ENCODE measurements around the gene MORF4L2. TPM values are rescaled to one million over a fixed set of nuclear protein-coding genes. Genes with fewer than 3 reads are reported as not detected.

Gene MORF4L2
- total and polyA plus RNA-seq, 4 donors: 90.9 to 366 (median 175) TPM

DNA sequence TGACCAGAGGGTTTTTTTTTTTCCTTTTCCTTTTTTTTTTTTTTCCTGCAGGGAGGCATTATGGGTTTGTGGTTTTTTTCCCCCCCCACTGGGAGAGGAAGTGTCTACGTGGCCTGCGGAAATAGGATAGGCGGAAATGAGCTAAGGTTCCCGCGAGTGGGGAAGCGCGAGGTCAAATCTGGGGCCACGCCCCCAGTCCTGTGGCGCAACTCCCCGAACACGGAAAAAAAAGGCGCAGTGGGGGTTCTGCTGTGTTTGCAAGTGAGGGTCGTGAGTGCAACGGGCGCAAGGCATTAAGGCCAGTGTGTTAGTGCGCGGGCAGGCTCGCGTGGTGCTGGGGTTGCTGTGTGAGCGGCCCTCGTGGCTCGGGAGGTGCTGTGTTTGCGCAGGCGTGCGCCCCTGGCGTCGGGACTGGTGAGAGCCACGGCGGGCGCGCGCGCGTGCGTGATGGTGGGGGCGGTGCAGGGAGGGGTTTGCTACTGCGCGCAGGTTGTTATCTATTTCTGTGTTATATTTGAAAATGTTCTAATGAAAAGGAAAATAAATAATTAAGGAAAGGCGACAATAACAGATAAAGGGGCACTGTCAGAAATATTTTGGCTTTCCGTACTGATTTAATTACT lies 685 bp upstream of the MORF4L2 start (continued):
- TF ChIP-seq, protein P1, sequence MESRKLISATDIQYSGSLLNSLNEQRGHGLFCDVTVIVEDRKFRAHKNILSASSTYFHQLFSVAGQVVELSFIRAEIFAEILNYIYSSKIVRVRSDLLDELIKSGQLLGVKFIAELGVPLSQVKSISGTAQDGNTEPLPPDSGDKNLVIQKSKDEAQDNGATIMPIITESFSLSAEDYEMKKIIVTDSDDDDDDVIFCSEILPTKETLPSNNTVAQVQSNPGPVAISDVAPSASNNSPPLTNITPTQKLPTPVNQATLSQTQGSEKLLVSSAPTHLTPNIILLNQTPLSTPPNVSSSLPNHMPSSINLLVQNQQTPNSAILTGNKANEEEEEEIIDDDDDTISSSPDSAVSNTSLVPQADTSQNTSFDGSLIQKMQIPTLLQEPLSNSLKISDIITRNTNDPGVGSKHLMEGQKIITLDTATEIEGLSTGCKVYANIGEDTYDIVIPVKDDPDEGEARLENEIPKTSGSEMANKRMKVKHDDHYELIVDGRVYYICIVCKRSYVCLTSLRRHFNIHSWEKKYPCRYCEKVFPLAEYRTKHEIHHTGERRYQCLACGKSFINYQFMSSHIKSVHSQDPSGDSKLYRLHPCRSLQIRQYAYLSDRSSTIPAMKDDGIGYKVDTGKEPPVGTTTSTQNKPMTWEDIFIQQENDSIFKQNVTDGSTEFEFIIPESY (IDR thresholded peaks at IDR 0.05): peak; percentile 85
- TF ChIP-seq GABPA (IDR thresholded peaks at IDR 0.05 in 1 of 2, conservative IDR thresholded peaks at IDR 0.05 in 1 of 2) (peak; percentile 67 to 90), YY1 (IDR thresholded peaks at IDR 0.05) (no peak), RXRA (IDR thresholded peaks at IDR 0.05) (no peak), FOXA1 (IDR thresholded peaks at IDR 0.05) (no peak), TAF1 (conservative IDR thresholded peaks at IDR 0.05) (no peak), FOXA2 (IDR thresholded peaks at IDR 0.05) (no peak)

DNA sequence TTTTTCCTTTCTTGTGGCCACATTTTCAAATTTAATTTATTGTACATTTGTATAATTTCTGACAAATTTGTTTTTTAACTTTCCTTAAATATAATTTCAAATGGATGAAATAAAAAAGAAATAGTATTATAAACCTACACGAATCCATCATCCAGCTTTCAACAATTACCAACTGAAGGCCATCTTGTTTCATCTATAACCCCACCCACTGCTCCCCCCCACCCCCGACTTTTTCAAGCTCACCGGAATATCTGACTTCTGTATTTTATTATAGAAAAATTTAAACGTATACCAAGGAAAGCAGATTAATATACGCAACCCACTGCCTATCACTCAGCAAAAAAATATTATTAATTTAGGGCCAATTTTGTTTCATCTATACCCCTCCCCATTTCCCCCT lies 1.1 kb downstream of the MORF4L2 start:
- peaks cover 0 to 20% (median 14%) of the 10 kb centered on the region in 4 donors for H3K36me3 ChIP-seq (ENCODE audit: control insufficient read depth in 4 of 4, insufficient read depth in 3 of 4, low read depth in 1 of 4, low read length in 3 of 4)
- H3K27me3 ChIP-seq (ENCODE audit: control insufficient read depth in 4 of 4, insufficient read depth in 4 of 4, low read length in 3 of 4): no peaks in the 10 kb centered on the region
- peaks cover 0 to 10% (median 1%) of the 10 kb centered on the region in 4 donors for H3K4me1 ChIP-seq (ENCODE audit: control insufficient read depth in 4 of 4, insufficient read depth in 4 of 4, low read length in 3 of 4)
- peak overlapping the region in 1 of 2 donors; percentile 91 for H3K9ac ChIP-seq (ENCODE audit: low read depth in 1 of 2, low read length in 2 of 2)
- DNase-seq (ENCODE audit: low spot score): no peak
- H3K4me3 ChIP-seq (ENCODE audit: low read depth in 1 of 3, low read length in 3 of 3): peak overlapping the region; percentile 69 to 79 (median 78)
- TF ChIP-seq, protein P2, sequence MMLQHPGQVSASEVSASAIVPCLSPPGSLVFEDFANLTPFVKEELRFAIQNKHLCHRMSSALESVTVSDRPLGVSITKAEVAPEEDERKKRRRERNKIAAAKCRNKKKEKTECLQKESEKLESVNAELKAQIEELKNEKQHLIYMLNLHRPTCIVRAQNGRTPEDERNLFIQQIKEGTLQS (IDR thresholded peaks at IDR 0.05): no peak
- TF ChIP-seq FOXA1 (IDR thresholded peaks at IDR 0.05): no peak
- no peak for TF ChIP-seq RAD21 (IDR thresholded peaks at IDR 0.05)
- TF ChIP-seq FOXA2 (IDR thresholded peaks at IDR 0.05): no peak
- TF ChIP-seq HNF4A (conservative IDR thresholded peaks at IDR 0.05): no peak
- TF ChIP-seq TAF1 (conservative IDR thresholded peaks at IDR 0.05): no peak
- TF ChIP-seq, protein P3, sequence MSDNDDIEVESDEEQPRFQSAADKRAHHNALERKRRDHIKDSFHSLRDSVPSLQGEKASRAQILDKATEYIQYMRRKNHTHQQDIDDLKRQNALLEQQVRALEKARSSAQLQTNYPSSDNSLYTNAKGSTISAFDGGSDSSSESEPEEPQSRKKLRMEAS (IDR thresholded peaks at IDR 0.05): no peak
- TF ChIP-seq, protein P4, sequence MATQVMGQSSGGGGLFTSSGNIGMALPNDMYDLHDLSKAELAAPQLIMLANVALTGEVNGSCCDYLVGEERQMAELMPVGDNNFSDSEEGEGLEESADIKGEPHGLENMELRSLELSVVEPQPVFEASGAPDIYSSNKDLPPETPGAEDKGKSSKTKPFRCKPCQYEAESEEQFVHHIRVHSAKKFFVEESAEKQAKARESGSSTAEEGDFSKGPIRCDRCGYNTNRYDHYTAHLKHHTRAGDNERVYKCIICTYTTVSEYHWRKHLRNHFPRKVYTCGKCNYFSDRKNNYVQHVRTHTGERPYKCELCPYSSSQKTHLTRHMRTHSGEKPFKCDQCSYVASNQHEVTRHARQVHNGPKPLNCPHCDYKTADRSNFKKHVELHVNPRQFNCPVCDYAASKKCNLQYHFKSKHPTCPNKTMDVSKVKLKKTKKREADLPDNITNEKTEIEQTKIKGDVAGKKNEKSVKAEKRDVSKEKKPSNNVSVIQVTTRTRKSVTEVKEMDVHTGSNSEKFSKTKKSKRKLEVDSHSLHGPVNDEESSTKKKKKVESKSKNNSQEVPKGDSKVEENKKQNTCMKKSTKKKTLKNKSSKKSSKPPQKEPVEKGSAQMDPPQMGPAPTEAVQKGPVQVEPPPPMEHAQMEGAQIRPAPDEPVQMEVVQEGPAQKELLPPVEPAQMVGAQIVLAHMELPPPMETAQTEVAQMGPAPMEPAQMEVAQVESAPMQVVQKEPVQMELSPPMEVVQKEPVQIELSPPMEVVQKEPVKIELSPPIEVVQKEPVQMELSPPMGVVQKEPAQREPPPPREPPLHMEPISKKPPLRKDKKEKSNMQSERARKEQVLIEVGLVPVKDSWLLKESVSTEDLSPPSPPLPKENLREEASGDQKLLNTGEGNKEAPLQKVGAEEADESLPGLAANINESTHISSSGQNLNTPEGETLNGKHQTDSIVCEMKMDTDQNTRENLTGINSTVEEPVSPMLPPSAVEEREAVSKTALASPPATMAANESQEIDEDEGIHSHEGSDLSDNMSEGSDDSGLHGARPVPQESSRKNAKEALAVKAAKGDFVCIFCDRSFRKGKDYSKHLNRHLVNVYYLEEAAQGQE (IDR thresholded peaks at IDR 0.05): no peak
- no peak for TF ChIP-seq HNF4G (IDR thresholded peaks at IDR 0.05)
- TF ChIP-seq, protein P5, sequence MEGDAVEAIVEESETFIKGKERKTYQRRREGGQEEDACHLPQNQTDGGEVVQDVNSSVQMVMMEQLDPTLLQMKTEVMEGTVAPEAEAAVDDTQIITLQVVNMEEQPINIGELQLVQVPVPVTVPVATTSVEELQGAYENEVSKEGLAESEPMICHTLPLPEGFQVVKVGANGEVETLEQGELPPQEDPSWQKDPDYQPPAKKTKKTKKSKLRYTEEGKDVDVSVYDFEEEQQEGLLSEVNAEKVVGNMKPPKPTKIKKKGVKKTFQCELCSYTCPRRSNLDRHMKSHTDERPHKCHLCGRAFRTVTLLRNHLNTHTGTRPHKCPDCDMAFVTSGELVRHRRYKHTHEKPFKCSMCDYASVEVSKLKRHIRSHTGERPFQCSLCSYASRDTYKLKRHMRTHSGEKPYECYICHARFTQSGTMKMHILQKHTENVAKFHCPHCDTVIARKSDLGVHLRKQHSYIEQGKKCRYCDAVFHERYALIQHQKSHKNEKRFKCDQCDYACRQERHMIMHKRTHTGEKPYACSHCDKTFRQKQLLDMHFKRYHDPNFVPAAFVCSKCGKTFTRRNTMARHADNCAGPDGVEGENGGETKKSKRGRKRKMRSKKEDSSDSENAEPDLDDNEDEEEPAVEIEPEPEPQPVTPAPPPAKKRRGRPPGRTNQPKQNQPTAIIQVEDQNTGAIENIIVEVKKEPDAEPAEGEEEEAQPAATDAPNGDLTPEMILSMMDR (IDR thresholded peaks at IDR 0.05; ENCODE audit: low read depth, low read length, missing input control): no peak
- no peak for TF ChIP-seq EGR1 (IDR thresholded peaks at IDR 0.05; ENCODE audit: low read depth in 2 of 2)
- WGBS: 6% methylated on average over 5 of the region's 5 CpGs
- H3K9me3 ChIP-seq (ENCODE audit: control insufficient read depth in 4 of 4, low read length in 3 of 4): no peaks in the 10 kb centered on the region
- H3K27ac ChIP-seq (ENCODE audit: low read depth in 1 of 2, low read length in 2 of 2): no peak overlapping the region

Measured in liver (tissue), 9 donors.